Stimulated activated CD4-positive, alpha-beta T cell treated with anti-CD3 and anti-CD28 coated beads, Interleukin-1b, Interleukin-23, amount 100 ng/mL, for 48 hours (primary cell): ENCODE data around the gene MN1.

Source experiments
- DNase-seq: peaks from one replicate; pipeline ENCODE4 v3.0.0-alpha.2; 2020

MN1 gene

GRCh38 chr22:27731621-27732020, 69.9 kb downstream of the MN1 start:
- no peak for DNase-seq

- no peak for DNase-seq
These were observed 70.7 kb downstream of the MN1 start for GRCh38 chr22:27730641-27731433.

- DNase-seq: no peak
These were observed 72.3 kb downstream of the MN1 start for GRCh38 chr22:27729246-27729645.

GRCh38 chr22:27727673-27728451, 73.7 kb downstream of the MN1 start:
- DNase-seq: no peak

- DNase-seq: no peak
These were observed 74.7 kb downstream of the MN1 start for GRCh38 chr22:27726686-27727449.

GRCh38 chr22:27726331-27726685, 75.2 kb downstream of the MN1 start:
- no peak for DNase-seq

- DNase-seq: no peak
These were observed 75.9 kb downstream of the MN1 start for GRCh38 chr22:27725661-27726060.

GRCh38 chr22:27724709-27725108, 76.8 kb downstream of the MN1 start:
- DNase-seq: no peak

GRCh38 chr22:27724157-27724556, 77.4 kb downstream of the MN1 start:
- DNase-seq: no peak

GRCh38 chr22:27723708-27724107, 77.8 kb downstream of the MN1 start:
- no peak for DNase-seq

- no peak for DNase-seq
These were observed 78.4 kb downstream of the MN1 start for GRCh38 chr22:27723158-27723557.

- DNase-seq: no peak
These were observed 80.7 kb downstream of the MN1 start for GRCh38 chr22:27720860-27721259.

GRCh38 chr22:27719535-27720227, 81.9 kb downstream of the MN1 start:
- DNase-seq: no peak

- DNase-seq: no peak
These were observed 82.6 kb downstream of the MN1 start for GRCh38 chr22:27719036-27719347.

GRCh38 chr22:27718186-27719035, 83.1 kb downstream of the MN1 start:
- no peak for DNase-seq

GRCh38 chr22:27717094-27717493, 84.5 kb downstream of the MN1 start:
- DNase-seq: no peak

GRCh38 chr22:27716074-27716473, 85.5 kb downstream of the MN1 start:
- DNase-seq: no peak

GRCh38 chr22:27715106-27715505, 86.5 kb downstream of the MN1 start:
- no peak for DNase-seq

- no peak for DNase-seq
These were observed 87.5 kb downstream of the MN1 start for GRCh38 chr22:27714068-27714467.

GRCh38 chr22:27713461-27713860, 88.1 kb downstream of the MN1 start:
- DNase-seq: no peak

- DNase-seq: no peak
These were observed 89.8 kb downstream of the MN1 start for GRCh38 chr22:27711756-27712155.

- DNase-seq: no peak
These were observed 90.5 kb downstream of the MN1 start for GRCh38 chr22:27711012-27711411.
